GM23338 (cell line): ENCODE data around the gene KLHL26. TPM values are rescaled to one million over a fixed set of nuclear protein-coding genes. Genes with fewer than 3 reads are reported as not detected.

ENCODE experiments used
- ATAC-seq: fragments of 200-7000 bp; cut with Tn5 transposase; 3 replicates; pipeline ENCODE4 v1.9.1; 2020
- DNase-seq: peaks from one replicate; pipeline ENCODE4 v3.0.0-alpha.2; 2015; ENCODE audit warnings: low spot score
- H2AFZ ChIP-seq: fragments of 200-600 bp; sonication (generic); 2 replicates; pipeline ENCODE4 v1.8.0; 2016; ENCODE audit warnings: antibody characterized with exemption, mild to moderate bottlenecking, moderate library complexity
- H3F3A ChIP-seq: fragments of 200-600 bp; sonication (generic); replicated peaks from 2 replicates; pipeline ENCODE4 v1.8.0; 2017; ENCODE audit warnings: antibody characterized with exemption, mixed run types, low read depth
- H3K27ac ChIP-seq: fragments of 200-600 bp; sonication (generic); 2 replicates; pipeline ENCODE4 v1.6.1; 2016; ENCODE audit warnings: low read depth
- H3K27me3 ChIP-seq: fragments of 200-600 bp; sonication (generic); 2 replicates; pipeline ENCODE4 v1.8.0; 2016; ENCODE audit warnings: mild to moderate bottlenecking, mixed run types, moderate library complexity; ENCODE audit not compliant: insufficient read depth
- H3K36me3 ChIP-seq: fragments of 200-600 bp; sonication (generic); 2 replicates; pipeline ENCODE4 v1.8.0; 2016; ENCODE audit warnings: mild to moderate bottlenecking; ENCODE audit not compliant: insufficient read depth
- H3K4me1 ChIP-seq: fragments of 200-600 bp; sonication (generic); 2 replicates; pipeline ENCODE4 v1.8.0; 2016; ENCODE audit warnings: mild to moderate bottlenecking, moderate library complexity; ENCODE audit not compliant: insufficient read depth
- H3K4me2 ChIP-seq: fragments of 200-600 bp; sonication (generic); 2 replicates; pipeline ENCODE4 v1.7.1; 2017; ENCODE audit warnings: mixed run types
- H3K4me3 ChIP-seq: fragments of 200-600 bp; sonication (generic); 2 replicates; pipeline ENCODE4 v1.6.1; 2016; ENCODE audit warnings: mixed run types
- H3K79me2 ChIP-seq: fragments of 200-600 bp; sonication (generic); replicated peaks from 2 replicates; pipeline ENCODE4 v1.8.0; 2017; ENCODE audit warnings: mild to moderate bottlenecking; ENCODE audit not compliant: insufficient read depth
- H3K9me2 ChIP-seq: fragments of 200-600 bp; sonication (generic); 2 replicates; pipeline ENCODE4 v1.8.0; 2017; ENCODE audit not compliant: insufficient read depth
- H4K20me1 ChIP-seq: fragments of 200-600 bp; sonication (generic); replicated peaks from 2 replicates; pipeline ENCODE4 v1.8.0; 2017; ENCODE audit warnings: mild to moderate bottlenecking; ENCODE audit not compliant: insufficient read depth
- H3K27ac Mint-ChIP-seq: 2 replicates; pipeline ENCODE4 v1.8.0; 2020; ENCODE audit warnings: inconsistent platforms, mild to moderate bottlenecking, moderate library complexity, mixed read lengths
- H3K27me3 Mint-ChIP-seq: 3 replicates; pipeline ENCODE4 v1.8.0; 2022; ENCODE audit warnings: low read depth, mild to moderate bottlenecking, moderate library complexity, mixed read lengths, inconsistent platforms; ENCODE audit not compliant: insufficient read depth, poor library complexity
- H3K36me3 Mint-ChIP-seq: 3 replicates; pipeline ENCODE4 v1.8.0; 2021; ENCODE audit warnings: low read depth, mild to moderate bottlenecking, inconsistent platforms, moderate library complexity, mixed read lengths
- H3K4me1 Mint-ChIP-seq: 3 replicates; pipeline ENCODE4 v1.8.0; 2020; ENCODE audit warnings: mild to moderate bottlenecking, inconsistent platforms, mixed read lengths
- H3K4me3 Mint-ChIP-seq: 3 replicates; pipeline ENCODE4 v1.8.0; 2021; ENCODE audit warnings: moderate library complexity, mild to moderate bottlenecking, inconsistent platforms, mixed read lengths
- H3K9me3 Mint-ChIP-seq: 3 replicates; pipeline ENCODE4 v1.8.0; 2020; ENCODE audit warnings: moderate library complexity, mild to moderate bottlenecking, inconsistent platforms, mixed read lengths
- CREB1 ChIP-seq: fragments of 250-450 bp; sonication (Bioruptor Pico); IDR thresholded peaks from 2 replicates; pipeline ENCODE4 v1.5.0; 2020; ENCODE audit warnings: low read depth, mild to moderate bottlenecking, moderate library complexity
- EZH2 ChIP-seq: fragments of 200-600 bp; sonication (generic); IDR thresholded peaks from one replicate; pipeline ENCODE4 v1.8.0; 2017; ENCODE audit warnings: antibody characterized with exemption, mild to moderate bottlenecking, low read depth; ENCODE audit not compliant: unreplicated experiment
- EZH2phosphoT487 ChIP-seq: fragments of 200-600 bp; sonication (generic); IDR thresholded peaks from one replicate; pipeline ENCODE4 v1.8.1; 2018; ENCODE audit warnings: antibody characterized with exemption; ENCODE audit not compliant: unreplicated experiment
- JUNB ChIP-seq: IDR thresholded peaks from one replicate; pipeline ENCODE4 v1.6.1; 2016; ENCODE audit warnings: antibody characterized with exemption; ENCODE audit not compliant: unreplicated experiment
- NANOG ChIP-seq: IDR thresholded peaks from 2 replicates; pipeline ENCODE4 v1.6.1; 2016; ENCODE audit warnings: antibody characterized with exemption, borderline replicate concordance
- POLR2AphosphoS5 ChIP-seq: IDR thresholded peaks from 2 replicates; pipeline ENCODE4 v1.6.1; 2016; ENCODE audit warnings: antibody characterized with exemption, low read depth
- STAT1 ChIP-seq: IDR thresholded peaks from one replicate; pipeline ENCODE4 v1.6.1; 2016; ENCODE audit warnings: antibody characterized with exemption; ENCODE audit not compliant: unreplicated experiment
- ZNF114 ChIP-seq: fragments of 250-450 bp; sonication (Bioruptor Pico); IDR thresholded peaks from 2 replicates; pipeline ENCODE4 v1.5.0; 2020; ENCODE audit warnings: mild to moderate bottlenecking, moderate library complexity
- ZNF331 ChIP-seq: fragments of 250-450 bp; sonication (Bioruptor Pico); IDR thresholded peaks from 2 replicates; pipeline ENCODE4 v1.5.0; 2020; ENCODE audit warnings: low read depth, mild to moderate bottlenecking, moderate library complexity
- polyA plus RNA-seq: library from polyadenylated mRNA; unstranded; fragments of >200 nt; fragmentation: Nextera tagmentation; extraction: Ambion mirVana; gene quantifications from 2 replicates; pipeline ENCODE4 v1.2.1, GENCODE V29; 2016
- total RNA-seq: library from RNA; depleted of rRNA; stranded (reverse); fragments of >200 nt; shearing (Covaris generic); gene quantifications from 2 replicates; pipeline ENCODE4 v1.2.3, GENCODE V29; 2014
- TF ChIP-seq, protein P1 (sequence below): IDR thresholded peaks from 2 replicates; pipeline ENCODE4 v1.6.1; 2016; ENCODE audit warnings: antibody characterized with exemption
- TF ChIP-seq, protein P2 (sequence below): fragments of 250-450 bp; sonication (Bioruptor Pico); IDR thresholded peaks from 2 replicates; pipeline ENCODE4 v1.5.0; 2020; ENCODE audit warnings: mild to moderate bottlenecking, moderate library complexity
- TF ChIP-seq, protein P3 (sequence below), 2 experiments: fragments of 200-600 bp in 1 of 2; sonication (generic) in 1 of 2; conservative IDR thresholded peaks; 2 replicates each; pipeline versions ENCODE4 v1.5.1 to v1.6.1; 2016 to 2017; ENCODE audit warnings: antibody characterized with exemption in 2 of 2, low read depth in 2 of 2, mild to moderate bottlenecking in 2 of 2, moderate library complexity in 1 of 2
- TF ChIP-seq, protein P4 (sequence below): IDR thresholded peaks from one replicate; pipeline ENCODE4 v1.6.1; 2018; ENCODE audit warnings: antibody characterized with exemption; ENCODE audit not compliant: unreplicated experiment

The KLHL26 gene
- total and polyA plus RNA-seq, 2 experiments from 2014 or later = 3.6 to 11.2 TPM

DNA sequence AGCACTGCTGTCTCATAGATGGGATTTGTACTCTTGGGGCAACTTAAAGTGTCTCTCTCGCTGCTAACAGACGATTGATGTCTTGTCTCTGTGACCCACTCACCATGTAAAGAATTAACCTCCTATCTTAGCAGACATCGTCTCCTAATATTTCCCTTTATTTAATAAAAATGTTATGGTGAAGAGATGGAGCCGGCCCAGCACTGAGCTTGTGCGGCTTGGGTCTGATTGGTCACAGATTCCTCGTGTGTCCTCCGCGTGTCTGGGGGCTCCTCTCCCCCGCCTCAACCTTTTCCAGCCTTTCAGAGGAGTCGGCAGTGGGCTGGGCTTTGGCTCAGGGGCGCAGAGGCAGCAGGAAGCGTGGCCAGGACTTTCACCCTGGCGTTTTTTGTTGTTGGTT is 33.5 kb downstream of the KLHL26 start:
- Mint-ChIP-seq H3K4me1 (peaks cover 9% of the 10 kb centered on the region), H3K9me3 (no peaks in the 10 kb centered on the region), H3K4me3 (no peak overlapping the region), H3K27me3 (peaks cover 6% of the 10 kb centered on the region), H3K36me3 (peaks cover 10% of the 10 kb centered on the region; the same call in 2 of the 3 replicates), H3K27ac (no peak overlapping the region)
- H3K4me1 ChIP-seq = no peaks in the 10 kb centered on the region; the same call in 1 of the 2 replicates
- H3K27ac ChIP-seq = no peak overlapping the region
- no peaks in the 10 kb centered on the region for H3K79me2 ChIP-seq
- TF ChIP-seq, protein P1, sequence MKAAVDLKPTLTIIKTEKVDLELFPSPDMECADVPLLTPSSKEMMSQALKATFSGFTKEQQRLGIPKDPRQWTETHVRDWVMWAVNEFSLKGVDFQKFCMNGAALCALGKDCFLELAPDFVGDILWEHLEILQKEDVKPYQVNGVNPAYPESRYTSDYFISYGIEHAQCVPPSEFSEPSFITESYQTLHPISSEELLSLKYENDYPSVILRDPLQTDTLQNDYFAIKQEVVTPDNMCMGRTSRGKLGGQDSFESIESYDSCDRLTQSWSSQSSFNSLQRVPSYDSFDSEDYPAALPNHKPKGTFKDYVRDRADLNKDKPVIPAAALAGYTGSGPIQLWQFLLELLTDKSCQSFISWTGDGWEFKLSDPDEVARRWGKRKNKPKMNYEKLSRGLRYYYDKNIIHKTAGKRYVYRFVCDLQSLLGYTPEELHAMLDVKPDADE = no peak
- no peak for TF ChIP-seq POLR2AphosphoS5
- no peak for TF ChIP-seq ZNF114 (CRISPR knock-in tag)
- TF ChIP-seq, protein P2, sequence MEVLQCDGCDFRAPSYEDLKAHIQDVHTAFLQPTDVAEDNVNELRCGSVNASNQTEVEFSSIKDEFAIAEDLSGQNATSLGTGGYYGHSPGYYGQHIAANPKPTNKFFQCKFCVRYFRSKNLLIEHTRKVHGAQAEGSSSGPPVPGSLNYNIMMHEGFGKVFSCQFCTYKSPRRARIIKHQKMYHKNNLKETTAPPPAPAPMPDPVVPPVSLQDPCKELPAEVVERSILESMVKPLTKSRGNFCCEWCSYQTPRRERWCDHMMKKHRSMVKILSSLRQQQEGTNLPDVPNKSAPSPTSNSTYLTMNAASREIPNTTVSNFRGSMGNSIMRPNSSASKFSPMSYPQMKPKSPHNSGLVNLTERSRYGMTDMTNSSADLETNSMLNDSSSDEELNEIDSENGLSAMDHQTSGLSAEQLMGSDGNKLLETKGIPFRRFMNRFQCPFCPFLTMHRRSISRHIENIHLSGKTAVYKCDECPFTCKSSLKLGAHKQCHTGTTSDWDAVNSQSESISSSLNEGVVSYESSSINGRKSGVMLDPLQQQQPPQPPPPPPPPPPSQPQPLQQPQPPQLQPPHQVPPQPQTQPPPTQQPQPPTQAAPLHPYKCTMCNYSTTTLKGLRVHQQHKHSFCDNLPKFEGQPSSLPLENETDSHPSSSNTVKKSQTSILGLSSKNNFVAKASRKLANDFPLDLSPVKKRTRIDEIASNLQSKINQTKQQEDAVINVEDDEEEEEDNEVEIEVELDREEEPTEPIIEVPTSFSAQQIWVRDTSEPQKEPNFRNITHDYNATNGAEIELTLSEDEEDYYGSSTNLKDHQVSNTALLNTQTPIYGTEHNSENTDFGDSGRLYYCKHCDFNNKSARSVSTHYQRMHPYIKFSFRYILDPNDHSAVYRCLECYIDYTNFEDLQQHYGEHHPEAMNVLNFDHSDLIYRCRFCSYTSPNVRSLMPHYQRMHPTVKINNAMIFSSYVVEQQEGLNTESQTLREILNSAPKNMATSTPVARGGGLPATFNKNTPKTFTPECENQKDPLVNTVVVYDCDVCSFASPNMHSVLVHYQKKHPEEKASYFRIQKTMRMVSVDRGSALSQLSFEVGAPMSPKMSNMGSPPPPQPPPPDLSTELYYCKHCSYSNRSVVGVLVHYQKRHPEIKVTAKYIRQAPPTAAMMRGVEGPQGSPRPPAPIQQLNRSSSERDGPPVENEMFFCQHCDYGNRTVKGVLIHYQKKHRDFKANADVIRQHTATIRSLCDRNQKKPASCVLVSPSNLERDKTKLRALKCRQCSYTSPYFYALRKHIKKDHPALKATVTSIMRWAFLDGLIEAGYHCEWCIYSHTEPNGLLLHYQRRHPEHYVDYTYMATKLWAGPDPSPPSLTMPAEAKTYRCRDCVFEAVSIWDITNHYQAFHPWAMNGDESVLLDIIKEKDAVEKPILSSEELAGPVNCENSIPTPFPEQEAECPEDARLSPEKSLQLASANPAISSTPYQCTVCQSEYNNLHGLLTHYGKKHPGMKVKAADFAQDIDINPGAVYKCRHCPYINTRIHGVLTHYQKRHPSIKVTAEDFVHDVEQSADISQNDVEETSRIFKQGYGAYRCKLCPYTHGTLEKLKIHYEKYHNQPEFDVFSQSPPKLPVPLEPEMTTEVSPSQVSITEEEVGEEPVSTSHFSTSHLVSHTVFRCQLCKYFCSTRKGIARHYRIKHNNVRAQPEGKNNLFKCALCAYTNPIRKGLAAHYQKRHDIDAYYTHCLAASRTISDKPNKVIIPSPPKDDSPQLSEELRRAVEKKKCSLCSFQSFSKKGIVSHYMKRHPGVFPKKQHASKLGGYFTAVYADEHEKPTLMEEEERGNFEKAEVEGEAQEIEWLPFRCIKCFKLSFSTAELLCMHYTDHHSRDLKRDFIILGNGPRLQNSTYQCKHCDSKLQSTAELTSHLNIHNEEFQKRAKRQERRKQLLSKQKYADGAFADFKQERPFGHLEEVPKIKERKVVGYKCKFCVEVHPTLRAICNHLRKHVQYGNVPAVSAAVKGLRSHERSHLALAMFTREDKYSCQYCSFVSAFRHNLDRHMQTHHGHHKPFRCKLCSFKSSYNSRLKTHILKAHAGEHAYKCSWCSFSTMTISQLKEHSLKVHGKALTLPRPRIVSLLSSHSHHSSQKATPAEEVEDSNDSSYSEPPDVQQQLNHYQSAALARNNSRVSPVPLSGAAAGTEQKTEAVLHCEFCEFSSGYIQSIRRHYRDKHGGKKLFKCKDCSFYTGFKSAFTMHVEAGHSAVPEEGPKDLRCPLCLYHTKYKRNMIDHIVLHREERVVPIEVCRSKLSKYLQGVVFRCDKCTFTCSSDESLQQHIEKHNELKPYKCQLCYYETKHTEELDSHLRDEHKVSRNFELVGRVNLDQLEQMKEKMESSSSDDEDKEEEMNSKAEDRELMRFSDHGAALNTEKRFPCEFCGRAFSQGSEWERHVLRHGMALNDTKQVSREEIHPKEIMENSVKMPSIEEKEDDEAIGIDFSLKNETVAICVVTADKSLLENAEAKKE (CRISPR knock-in tag) = no peak
- no peak for TF ChIP-seq CREB1 (CRISPR knock-in tag)
- TF ChIP-seq STAT1 = no peak
- TF ChIP-seq JUNB = no peak
- no peak for TF ChIP-seq EZH2phosphoT487
- TF ChIP-seq, protein P3, sequence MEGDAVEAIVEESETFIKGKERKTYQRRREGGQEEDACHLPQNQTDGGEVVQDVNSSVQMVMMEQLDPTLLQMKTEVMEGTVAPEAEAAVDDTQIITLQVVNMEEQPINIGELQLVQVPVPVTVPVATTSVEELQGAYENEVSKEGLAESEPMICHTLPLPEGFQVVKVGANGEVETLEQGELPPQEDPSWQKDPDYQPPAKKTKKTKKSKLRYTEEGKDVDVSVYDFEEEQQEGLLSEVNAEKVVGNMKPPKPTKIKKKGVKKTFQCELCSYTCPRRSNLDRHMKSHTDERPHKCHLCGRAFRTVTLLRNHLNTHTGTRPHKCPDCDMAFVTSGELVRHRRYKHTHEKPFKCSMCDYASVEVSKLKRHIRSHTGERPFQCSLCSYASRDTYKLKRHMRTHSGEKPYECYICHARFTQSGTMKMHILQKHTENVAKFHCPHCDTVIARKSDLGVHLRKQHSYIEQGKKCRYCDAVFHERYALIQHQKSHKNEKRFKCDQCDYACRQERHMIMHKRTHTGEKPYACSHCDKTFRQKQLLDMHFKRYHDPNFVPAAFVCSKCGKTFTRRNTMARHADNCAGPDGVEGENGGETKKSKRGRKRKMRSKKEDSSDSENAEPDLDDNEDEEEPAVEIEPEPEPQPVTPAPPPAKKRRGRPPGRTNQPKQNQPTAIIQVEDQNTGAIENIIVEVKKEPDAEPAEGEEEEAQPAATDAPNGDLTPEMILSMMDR (conservative IDR thresholded peaks at IDR 0.05; ENCODE audit: low read depth in 2 of 2) = no peak
- TF ChIP-seq ZNF331 (CRISPR knock-in tag) = no peak
- TF ChIP-seq NANOG = no peak
- TF ChIP-seq EZH2 = no peak
- TF ChIP-seq, protein P4, sequence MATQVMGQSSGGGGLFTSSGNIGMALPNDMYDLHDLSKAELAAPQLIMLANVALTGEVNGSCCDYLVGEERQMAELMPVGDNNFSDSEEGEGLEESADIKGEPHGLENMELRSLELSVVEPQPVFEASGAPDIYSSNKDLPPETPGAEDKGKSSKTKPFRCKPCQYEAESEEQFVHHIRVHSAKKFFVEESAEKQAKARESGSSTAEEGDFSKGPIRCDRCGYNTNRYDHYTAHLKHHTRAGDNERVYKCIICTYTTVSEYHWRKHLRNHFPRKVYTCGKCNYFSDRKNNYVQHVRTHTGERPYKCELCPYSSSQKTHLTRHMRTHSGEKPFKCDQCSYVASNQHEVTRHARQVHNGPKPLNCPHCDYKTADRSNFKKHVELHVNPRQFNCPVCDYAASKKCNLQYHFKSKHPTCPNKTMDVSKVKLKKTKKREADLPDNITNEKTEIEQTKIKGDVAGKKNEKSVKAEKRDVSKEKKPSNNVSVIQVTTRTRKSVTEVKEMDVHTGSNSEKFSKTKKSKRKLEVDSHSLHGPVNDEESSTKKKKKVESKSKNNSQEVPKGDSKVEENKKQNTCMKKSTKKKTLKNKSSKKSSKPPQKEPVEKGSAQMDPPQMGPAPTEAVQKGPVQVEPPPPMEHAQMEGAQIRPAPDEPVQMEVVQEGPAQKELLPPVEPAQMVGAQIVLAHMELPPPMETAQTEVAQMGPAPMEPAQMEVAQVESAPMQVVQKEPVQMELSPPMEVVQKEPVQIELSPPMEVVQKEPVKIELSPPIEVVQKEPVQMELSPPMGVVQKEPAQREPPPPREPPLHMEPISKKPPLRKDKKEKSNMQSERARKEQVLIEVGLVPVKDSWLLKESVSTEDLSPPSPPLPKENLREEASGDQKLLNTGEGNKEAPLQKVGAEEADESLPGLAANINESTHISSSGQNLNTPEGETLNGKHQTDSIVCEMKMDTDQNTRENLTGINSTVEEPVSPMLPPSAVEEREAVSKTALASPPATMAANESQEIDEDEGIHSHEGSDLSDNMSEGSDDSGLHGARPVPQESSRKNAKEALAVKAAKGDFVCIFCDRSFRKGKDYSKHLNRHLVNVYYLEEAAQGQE = no peak
- H4K20me1 ChIP-seq = no peaks in the 10 kb centered on the region
- no peaks in the 10 kb centered on the region for H3K27me3 ChIP-seq
- DNase-seq = no peak
- H2AFZ ChIP-seq = no peak overlapping the region
- peaks cover 13% of the 10 kb centered on the region; the same call in 1 of the 2 replicates for H3F3A ChIP-seq
- no peaks in the 10 kb centered on the region for H3K9me2 ChIP-seq
- H3K4me2 ChIP-seq = no peak overlapping the region
- H3K4me3 ChIP-seq = no peak overlapping the region
- H3K36me3 ChIP-seq = no peaks in the 10 kb centered on the region
- ATAC-seq = no peak
